Measurements from ENCODE around the gene HCCS. TPM values are rescaled to one million over a fixed set of nuclear protein-coding genes. Genes with fewer than 3 reads are reported as not detected.
"Not testable (repeated sequence)": the region's sequence is repeated elsewhere in the genome, so short reads cannot be mapped to it uniquely, and the experiment has no call there.

HCCS gene
- total and polyA plus RNA-seq, 2 experiments from 2014 or later, result 19.2 to 40.5 TPM

DNA sequence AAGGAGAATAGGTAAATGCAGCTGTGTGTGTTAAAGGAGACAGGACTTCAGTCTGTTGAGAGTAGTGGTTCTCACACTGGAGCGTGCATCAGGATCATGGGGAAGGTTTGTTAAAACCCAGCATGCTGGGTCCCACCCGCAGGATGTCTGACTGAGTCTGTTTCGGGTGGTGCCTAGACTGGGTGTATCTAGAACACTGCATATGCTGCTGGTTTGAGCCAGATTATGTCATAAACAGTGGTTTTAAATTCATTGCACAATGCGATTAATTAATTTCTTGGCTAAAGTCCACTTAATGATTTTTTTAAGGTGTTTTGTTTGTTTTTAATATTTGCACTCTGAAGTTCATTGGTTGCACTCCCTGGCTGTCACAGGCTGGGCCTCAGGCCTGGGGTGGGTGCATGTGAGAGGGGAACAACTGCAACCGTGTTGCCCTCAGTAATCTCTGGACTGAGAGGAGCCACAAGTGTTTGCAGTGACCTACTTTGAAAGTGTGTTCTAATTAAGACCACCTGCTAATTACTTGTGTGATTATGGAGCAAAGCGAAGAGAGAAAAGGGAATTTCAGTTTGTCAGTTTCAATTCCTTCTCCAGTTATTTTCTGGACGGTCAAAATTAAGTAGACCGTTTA, 8.3 kb downstream of the HCCS start:
- H3K27ac ChIP-seq, result no peak overlapping the region
- H3K4me1 ChIP-seq (ENCODE audit: low read depth), result no peaks in the 10 kb centered on the region
- H3K9me3 ChIP-seq (ENCODE audit: low read depth), result no peaks in the 10 kb centered on the region
- no peak for DNase-seq (ENCODE audit: low read depth in 1 of 2, low spot score in 1 of 2)
- H3K4me3 ChIP-seq, result no peak overlapping the region
- no peak for TF ChIP-seq CTCF (IDR thresholded peaks at IDR 0.05; ENCODE audit: low read depth, low read length)
- no peaks in the 10 kb centered on the region for H3K27me3 ChIP-seq
- H3K36me3 ChIP-seq, result peaks cover 41% of the 10 kb centered on the region

GRCh38 chrX:11123087-11123486, 12.0 kb downstream of the HCCS start:
- DNase-seq (ENCODE audit: low read depth in 1 of 2, low spot score in 1 of 2); H3K4me1 ChIP-seq (ENCODE audit: low read depth); H3K27ac ChIP-seq; H3K9me3 ChIP-seq (ENCODE audit: low read depth); H3K27me3 ChIP-seq; H3K4me3 ChIP-seq: not testable (repeated sequence)
- peaks cover 10% of the 10 kb centered on the region for H3K36me3 ChIP-seq

- no peak overlapping the region for H3K27ac ChIP-seq
- H3K4me3 ChIP-seq, result no peak overlapping the region
- H3K27me3 ChIP-seq, result no peaks in the 10 kb centered on the region
- peaks cover 5% of the 10 kb centered on the region for H3K36me3 ChIP-seq
- DNase-seq (ENCODE audit: low read depth in 1 of 2, low spot score in 1 of 2), result no peak
- TF ChIP-seq CTCF (IDR thresholded peaks at IDR 0.05; ENCODE audit: low read depth, low read length), result no peak
- H3K9me3 ChIP-seq (ENCODE audit: low read depth), result no peaks in the 10 kb centered on the region
- H3K4me1 ChIP-seq (ENCODE audit: low read depth), result no peaks in the 10 kb centered on the region
Measured at GRCh38 chrX:11124112-11124511, 13.0 kb downstream of the HCCS start.

DNA sequence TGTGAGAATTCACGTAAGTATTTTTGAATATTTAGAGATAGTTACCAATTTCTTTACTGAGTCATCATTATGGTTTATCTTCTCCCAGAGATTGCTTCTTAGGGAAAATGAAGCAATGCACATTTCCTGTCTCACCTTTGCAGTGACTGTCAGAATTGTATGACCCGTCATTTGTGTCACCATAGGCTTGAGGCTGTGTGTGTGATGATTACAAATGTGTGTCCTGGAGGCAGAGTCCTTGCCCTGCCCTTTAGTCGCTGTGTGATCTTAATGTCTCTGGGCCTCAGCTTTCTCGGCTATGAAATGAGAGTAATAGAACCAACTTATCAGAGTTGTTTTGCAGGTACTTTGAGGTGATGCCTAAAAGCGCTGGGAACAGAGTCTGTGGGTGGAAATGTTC, 13.9 kb downstream of the HCCS start:
- H3K27me3 ChIP-seq, result no peaks in the 10 kb centered on the region
- TF ChIP-seq CTCF (IDR thresholded peaks at IDR 0.05; ENCODE audit: low read depth, low read length), result no peak
- H3K4me3 ChIP-seq, result no peak overlapping the region
- no peaks in the 10 kb centered on the region for H3K4me1 ChIP-seq (ENCODE audit: low read depth)
- no peak for DNase-seq (ENCODE audit: low read depth in 1 of 2, low spot score in 1 of 2)
- H3K9me3 ChIP-seq (ENCODE audit: low read depth), result no peaks in the 10 kb centered on the region
- H3K36me3 ChIP-seq, result no peaks in the 10 kb centered on the region
- H3K27ac ChIP-seq, result no peak overlapping the region

DNA sequence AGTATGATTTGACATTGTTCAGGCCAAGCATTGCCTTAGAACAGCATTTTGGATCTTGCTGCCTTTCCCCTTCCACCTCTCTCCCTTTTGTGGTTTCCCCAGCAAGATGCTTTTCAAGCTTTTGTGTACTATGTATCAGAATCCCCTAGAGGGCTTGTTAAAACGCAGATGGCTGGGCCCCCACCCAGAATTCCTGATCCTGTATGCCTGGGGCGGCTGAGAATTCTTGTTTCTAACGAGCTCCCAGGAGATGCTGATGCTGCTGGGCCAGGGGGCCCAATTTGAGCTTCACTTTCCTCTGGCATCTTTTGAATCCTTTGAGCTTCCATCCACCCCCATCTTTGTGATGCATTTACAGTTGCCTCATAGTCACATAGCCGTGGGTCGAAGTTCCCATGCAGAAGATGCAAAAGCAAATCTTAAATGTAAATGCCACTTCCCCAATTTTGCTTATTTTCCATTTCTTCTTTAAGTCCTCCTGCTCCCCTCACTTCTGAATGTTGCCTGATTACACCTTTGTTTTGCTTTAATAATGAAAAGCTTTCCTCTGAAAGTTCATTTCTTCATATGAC, 18.5 kb downstream of the HCCS start:
- Histone ChIP-seq H3K9me3 (ENCODE audit: low read depth) (no peaks in the 10 kb centered on the region), H3K4me3 (no peak overlapping the region), H3K4me1 (ENCODE audit: low read depth) (no peaks in the 10 kb centered on the region), H3K27ac (no peak overlapping the region), H3K27me3 (no peaks in the 10 kb centered on the region), H3K36me3 (no peaks in the 10 kb centered on the region)
- DNase-seq (ENCODE audit: low read depth in 1 of 2, low spot score in 1 of 2), result no peak
- TF ChIP-seq CTCF (IDR thresholded peaks at IDR 0.05; ENCODE audit: low read depth, low read length), result no peak

DNA sequence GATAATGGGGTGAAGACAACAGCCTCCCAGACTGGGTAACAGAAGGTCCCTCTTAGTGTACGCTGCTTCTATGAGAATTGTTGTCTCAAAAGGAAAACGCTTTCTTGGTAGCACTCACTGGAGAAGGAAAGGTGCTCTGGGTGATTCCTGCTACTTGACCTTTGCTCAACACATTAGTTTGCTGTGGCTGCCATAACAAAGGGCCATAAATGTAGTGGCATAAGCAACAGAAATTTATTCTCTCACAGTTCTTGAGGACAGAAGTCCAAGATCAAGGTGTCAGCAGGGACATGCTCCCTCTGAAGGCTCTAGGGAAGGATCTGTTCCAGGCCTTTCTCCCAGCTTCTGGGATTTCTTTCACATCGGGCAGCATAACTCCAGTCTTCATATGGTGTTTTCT, 19.0 kb downstream of the HCCS start:
- no peaks in the 10 kb centered on the region for H3K27me3 ChIP-seq
- H3K4me1 ChIP-seq (ENCODE audit: low read depth), result no peaks in the 10 kb centered on the region
- TF ChIP-seq CTCF (IDR thresholded peaks at IDR 0.05; ENCODE audit: low read depth, low read length), result no peak
- no peak overlapping the region for H3K27ac ChIP-seq
- no peaks in the 10 kb centered on the region for H3K36me3 ChIP-seq
- H3K4me3 ChIP-seq, result no peak overlapping the region
- no peaks in the 10 kb centered on the region for H3K9me3 ChIP-seq (ENCODE audit: low read depth)
- DNase-seq (ENCODE audit: low read depth in 1 of 2, low spot score in 1 of 2), result no peak

All from cardiac muscle cell (in vitro differentiated cells and primary cell).